Thyroid gland (tissue), 4 donors: ENCODE results near the gene SLC9A7.

Experiments
- CTCF ChIP-seq, 6 experiments: fragments of 200-600 bp in 3 of 6; fragments of 450-650 bp in 3 of 6; sonication (generic) in 3 of 6; IDR thresholded peaks; one replicate each; pipeline ENCODE4 v1.5.1; 2016 to 2019; ENCODE audit warnings: antibody characterized with exemption in 6 of 6, mild to moderate bottlenecking in 2 of 6, inconsistent platforms in 1 of 6, moderate library complexity in 1 of 6
- POLR2A ChIP-seq, 2 donors: fragments of 450-650 bp; IDR thresholded peaks; one replicate each; pipeline ENCODE4 v1.6.1; 2017; ENCODE audit warnings: antibody characterized with exemption in 2 of 2, mild to moderate bottlenecking in 2 of 2, moderate library complexity in 1 of 2

GRCh38 chrX:46649421-46650260 lies 109.3 kb downstream of the SLC9A7 start:
- TF ChIP-seq POLR2A (IDR thresholded peaks at IDR 0.05) (no peak), CTCF (IDR thresholded peaks at IDR 0.05) (no peak)
